NCI-H2107 (cell line): ENCODE data around the gene CDC7.

Experiments
- DNase-seq: peaks from one replicate; lab custom pipeline; 2025; lab: John Stamatoyannopoulos, UW

CDC7 gene

GRCh38 chr1:91549041-91549735 is 48.5 kb downstream of the CDC7 start:
- no peak for DNase-seq

DNA sequence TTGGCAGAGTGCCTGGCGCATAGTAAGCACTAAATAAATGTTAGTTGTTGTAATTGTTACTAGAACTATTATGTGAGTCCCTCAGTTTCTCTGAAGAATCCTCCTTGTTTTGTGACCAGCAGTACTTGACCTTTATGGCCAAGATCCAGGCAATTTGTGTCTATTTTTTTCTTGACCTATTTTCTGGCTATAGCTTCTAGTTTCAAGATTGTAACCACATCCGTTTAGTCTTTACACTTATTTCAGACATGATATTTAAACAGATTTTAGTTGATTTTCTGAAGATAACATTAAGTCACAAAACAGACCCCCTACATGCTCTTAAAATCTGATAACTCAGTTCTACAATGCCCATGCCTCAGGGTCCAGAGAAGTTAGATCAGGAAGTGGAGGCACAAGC is 50.3 kb downstream of the CDC7 start:
- DNase-seq = no peak

DNA sequence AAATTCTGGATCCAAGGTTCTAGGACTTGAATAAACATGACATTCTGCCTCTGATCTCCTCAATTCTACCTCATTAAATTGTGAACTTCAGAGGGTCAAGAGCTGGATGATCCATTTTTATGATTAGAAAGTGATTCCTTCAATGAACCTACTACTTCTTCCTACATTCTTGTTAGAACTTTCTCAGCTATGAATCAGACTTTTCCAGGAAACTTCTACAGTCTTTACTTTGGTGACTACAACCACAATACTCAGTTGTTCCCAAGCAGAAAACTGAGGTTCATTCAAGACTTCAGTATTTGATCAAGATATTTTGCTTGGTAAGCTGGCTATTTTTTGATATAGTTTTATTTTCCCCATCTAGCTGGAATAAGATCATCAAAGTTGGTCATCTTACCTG is 51.4 kb downstream of the CDC7 start:
- DNase-seq = no peak

DNA sequence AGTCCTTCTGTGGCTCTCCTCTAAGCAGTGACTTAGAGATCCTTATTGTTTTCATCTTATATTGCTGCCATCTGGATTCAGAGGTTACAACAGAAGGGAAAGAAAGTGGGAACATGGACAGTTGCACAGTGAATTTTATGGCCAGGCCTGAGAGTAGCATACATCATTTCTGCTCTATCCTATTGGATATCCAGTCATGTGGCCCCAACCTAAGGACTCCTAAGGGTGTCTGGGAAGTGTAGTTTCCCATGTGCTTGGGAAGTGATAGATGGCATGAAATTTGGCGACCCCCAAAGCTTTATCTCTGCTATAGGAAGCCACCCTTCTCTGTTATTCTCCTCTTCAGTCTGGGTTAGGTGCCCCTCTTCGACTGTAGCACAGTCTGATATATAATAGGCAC is 51.9 kb downstream of the CDC7 start:
- no peak for DNase-seq

DNA sequence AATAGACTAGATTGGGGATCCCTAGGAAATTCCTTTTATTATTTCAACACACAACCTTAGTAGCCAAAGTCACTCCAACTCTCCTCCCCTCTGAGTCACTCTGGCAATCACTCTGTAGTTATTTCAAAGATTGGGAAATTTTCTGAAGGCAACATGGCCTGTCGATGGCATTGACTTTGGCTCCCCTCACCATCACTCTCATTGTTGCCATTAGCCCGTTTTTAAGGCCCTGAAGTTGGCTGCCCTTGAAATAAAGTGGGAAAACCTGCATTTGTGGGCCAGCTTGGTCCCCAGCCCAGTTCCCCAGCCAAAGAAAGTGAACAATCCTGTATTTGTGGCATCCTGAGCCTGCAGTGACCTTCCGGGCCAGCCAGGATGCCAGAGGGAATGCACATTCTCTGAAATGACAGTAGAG is 52.5 kb downstream of the CDC7 start:
- DNase-seq = no peak

DNA sequence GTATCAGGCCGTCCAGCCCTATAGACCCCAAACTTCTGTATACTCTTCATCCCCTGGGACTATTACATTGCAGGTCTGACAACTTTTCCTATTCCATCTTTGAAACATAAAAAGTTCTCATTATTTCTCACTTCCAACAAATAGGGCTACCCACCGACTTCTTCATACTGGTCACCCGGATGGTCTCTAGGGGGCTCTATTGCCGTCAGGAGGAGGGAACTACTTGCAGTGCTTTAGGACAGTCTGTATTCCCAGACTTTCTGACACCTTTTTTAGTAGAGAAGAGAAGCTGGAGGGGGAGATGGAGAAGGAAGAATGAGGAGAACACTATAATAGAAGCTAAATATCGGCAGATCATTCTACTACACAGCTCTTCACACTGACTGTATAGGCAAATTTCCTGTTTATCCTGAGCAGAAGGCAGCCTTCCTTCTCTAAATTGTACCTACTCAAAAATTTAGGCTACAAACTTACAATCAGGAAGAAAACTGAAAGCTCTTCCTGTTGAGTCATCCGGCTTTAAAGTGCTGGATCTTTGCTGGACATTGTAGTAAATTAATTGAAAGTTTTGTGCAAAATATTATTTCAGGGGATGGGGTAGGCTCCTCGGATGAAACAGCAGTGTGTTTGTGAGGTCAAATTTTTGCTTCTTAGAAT is 54.6 kb downstream of the CDC7 start:
- no peak for DNase-seq

GRCh38 chr1:91555821-91556531 is 55.3 kb downstream of the CDC7 start:
- no peak for DNase-seq

DNA sequence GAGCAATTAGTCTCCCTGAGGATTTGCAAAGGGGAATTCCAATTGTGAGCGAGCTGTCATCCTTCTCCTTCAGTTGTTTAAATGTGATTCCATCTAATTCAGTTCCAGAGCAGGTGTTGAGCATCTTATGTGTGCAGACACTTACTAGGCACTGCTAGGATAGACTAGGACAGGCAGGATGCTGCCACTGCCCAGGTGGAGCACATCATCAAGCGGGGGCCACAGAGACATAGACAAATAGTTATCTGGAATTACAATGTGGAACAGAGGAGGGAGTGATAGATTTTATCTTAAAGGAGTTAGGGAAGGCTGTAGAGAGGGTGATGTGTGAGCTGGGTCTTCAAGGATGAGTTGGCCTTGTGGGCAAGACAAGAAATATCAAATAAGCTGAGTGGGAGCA is 55.9 kb downstream of the CDC7 start:
- no peak for DNase-seq

GRCh38 chr1:91557039-91557690 is 56.5 kb downstream of the CDC7 start:
- no peak for DNase-seq

DNA sequence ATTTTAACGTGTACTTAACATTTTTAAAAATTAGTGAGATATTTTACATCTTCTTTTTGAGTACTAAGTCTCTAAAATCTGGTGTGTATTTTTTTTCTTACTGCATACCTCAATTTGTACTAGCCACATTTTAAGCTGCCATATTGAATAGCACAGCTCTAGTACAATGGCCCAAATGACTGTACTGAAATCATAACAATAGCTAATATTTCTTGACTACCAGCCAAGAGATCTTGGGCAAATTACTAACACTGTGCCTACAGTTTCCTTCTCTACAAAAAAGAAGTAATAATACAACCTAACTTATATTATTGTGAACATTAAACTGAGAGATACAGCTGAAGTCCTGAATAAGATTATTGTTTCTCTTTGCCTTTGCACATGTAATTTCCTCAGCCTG is 57.2 kb downstream of the CDC7 start:
- DNase-seq = no peak

- DNase-seq = no peak
Observed at GRCh38 chr1:91559046-91559750, 58.5 kb downstream of the CDC7 start.

DNA sequence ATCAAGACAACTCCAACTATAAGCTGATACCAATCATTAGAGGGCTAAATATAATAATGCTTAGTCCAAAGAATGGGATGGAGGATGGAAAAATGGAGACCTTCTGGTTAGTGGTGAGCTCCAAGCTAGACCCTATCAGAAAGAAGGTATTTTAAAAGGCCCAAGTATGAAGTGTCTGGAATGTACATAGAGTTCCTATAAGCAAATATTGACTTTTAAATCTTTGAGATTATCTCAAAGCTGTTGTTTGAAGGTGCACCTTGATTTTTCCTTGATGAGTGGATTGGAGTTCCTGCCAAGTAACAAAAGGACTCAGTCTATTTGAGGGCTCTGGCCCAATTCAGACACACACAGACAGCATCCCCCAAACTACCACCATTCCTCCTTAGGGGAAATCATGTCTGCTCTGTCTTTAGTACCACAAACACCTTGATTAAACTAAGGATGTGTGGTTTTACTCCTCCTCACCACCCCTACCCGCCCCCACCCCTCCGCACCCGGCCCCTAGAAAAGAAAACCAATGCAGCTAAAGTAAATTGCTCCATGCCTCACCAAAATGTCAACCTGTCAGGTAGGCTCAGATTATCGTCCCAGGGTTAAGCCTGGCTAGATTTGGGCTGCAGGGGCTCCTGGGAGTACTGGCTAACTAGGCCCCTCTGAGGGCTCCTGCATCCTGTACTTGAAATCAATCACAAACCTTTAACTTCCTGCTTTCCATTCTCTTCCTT is 59.4 kb downstream of the CDC7 start:
- no peak for DNase-seq

DNA sequence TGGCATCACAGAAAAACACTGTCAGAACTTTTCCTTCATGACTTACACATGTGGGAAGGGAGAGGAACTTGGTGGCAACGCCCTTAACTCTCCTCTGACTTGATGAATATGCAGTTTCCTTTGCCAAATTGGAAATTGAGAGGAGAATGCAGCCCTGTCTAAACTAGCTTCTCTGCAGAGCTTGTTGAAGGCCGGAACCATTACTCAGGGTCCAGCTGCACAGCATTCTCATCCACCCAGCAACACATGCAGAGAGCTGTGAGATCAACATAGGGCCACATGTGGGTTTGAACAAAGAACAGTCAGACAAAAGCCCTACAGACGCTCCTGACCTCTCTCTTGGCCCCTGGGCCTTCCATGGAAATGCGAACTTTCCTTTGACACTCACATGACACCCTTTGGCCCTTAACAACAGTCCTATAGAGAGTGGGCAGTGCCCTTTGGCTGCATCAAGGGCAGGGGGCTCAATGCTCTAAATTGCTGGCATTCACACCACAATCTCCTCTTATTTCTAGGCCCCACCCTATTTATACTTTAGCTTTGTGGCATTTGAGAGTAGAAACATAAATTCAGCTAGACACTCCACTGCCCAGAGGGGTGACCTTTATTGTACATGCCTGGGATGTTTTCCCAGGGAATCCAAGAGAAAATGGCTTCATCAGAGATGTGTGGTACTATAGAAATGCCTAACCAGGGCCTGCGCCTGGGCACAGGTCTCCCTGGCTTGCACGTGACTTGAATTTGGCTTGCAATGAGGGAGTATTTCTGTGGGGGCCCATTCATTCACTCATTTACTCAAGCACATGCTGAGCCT is 64.4 kb downstream of the CDC7 start:
- DNase-seq = no peak

DNA sequence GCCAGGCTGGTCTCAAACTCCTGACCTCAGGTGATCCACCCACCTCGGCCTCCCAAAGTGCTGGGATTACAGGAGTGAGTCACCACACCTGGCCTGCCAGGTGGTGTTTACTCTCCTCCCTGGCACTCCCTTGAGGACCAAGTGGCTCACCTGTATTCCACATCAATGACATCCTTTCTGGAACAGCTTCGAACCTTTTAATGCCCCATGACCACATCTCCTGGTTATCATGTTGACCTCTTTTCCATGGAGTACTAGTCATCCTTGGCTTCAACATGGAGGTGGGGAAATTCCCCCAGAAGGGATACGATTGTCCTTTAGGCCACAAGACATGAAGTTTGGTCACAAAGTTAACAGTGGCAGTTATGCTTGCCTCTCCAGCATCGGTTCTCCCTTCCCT is 66.9 kb downstream of the CDC7 start:
- DNase-seq = no peak

DNA sequence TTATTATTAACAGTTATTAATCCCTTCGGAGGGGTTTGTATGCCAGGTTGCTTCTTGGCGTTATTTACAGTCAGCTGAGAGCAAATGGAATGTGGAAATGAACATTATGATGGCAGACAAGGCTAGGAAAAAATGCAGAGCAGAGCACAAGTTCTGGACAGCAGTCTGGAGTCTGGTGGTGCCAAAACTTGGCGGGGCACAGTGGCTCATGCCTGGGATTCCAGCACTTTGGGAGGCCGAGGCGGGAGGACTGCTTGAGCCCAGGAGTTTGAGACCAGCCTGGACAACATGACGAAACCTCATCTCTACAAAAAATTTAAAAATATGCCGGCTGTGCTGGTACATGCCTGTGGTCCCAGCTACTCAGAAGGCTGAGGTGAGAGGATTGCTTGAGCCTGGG is 67.6 kb downstream of the CDC7 start:
- no peak for DNase-seq

GRCh38 chr1:91569411-91570119 is 68.9 kb downstream of the CDC7 start:
- no peak for DNase-seq

- no peak for DNase-seq
Observed at GRCh38 chr1:91570120-91570448, 69.4 kb downstream of the CDC7 start.

DNA sequence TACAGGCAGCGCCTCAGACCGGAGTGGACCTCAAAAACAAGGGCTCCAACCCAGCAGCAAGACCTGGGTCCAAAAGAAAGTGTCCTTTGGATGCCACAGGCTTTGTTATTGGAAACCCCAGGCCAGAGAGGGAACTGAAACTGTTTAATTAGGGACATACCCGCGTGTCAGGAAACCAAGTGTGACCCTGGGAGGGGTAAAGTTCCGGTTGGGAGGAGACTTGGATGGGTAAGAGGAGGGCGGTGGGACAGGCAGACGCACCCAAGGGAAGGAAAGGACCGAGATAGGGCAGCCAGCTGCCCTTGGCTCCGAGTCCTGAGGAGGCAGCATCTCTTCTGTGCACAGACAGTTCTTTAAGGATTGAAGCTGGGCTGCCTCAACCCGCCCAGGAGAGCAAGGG is 71.4 kb downstream of the CDC7 start:
- no peak for DNase-seq
